HL-60 (cell line): ENCODE measurements around the gene TH.
"Not testable (repeated sequence)": the region's sequence is repeated elsewhere in the genome, so short reads cannot be mapped to it uniquely, and the experiment has no call there.

Experiments
- DNase-seq, 2 experiments: peaks; one replicate each; pipeline ENCODE4 v3.0.0-alpha.2; 2010 to 2020; ENCODE audit warnings: low read depth in 1 of 2, low spot score in 1 of 2
- H3K27ac ChIP-seq: fragments of 250-450 bp; sonication (Bioruptor Pico); replicated peaks from 2 replicates; pipeline ENCODE4 v1.5.1; 2020; ENCODE audit warnings: mild to moderate bottlenecking, moderate library complexity
- H3K27me3 ChIP-seq: fragments of 250-450 bp; sonication (Bioruptor Pico); 2 replicates; pipeline ENCODE4 v1.5.1; 2021; ENCODE audit warnings: mild to moderate bottlenecking, moderate library complexity; ENCODE audit not compliant: insufficient read depth, poor library complexity, severe bottlenecking
- H3K4me3 ChIP-seq: replicated peaks from 2 replicates; pipeline ENCODE4 v1.5.1; 2011; ENCODE audit warnings: mild to moderate bottlenecking, control low read depth, low read length; ENCODE audit not compliant: insufficient read depth
- GABPA ChIP-seq: IDR thresholded peaks from 2 replicates; pipeline ENCODE4 v1.6.1; 2012; ENCODE audit warnings: low read depth
- POLR2AphosphoS5 ChIP-seq: IDR thresholded peaks from 2 replicates; pipeline ENCODE4 v1.6.1; 2012; ENCODE audit warnings: low read depth
- SPI1 ChIP-seq: IDR thresholded peaks from 2 replicates; pipeline ENCODE4 v1.6.1; 2012; ENCODE audit warnings: low read depth, mild to moderate bottlenecking, borderline replicate concordance
- TF ChIP-seq, protein P1 (sequence below): IDR thresholded peaks from 2 replicates; pipeline ENCODE4 v1.6.1; 2012; ENCODE audit warnings: low read depth; ENCODE audit not compliant: insufficient replicate concordance
- TF ChIP-seq, protein P2 (sequence below): IDR thresholded peaks from one replicate; pipeline ENCODE4 v1.5.1; 2011; ENCODE audit warnings: low read length, control low read depth, inconsistent platforms; ENCODE audit not compliant: insufficient read depth

Gene TH

DNA sequence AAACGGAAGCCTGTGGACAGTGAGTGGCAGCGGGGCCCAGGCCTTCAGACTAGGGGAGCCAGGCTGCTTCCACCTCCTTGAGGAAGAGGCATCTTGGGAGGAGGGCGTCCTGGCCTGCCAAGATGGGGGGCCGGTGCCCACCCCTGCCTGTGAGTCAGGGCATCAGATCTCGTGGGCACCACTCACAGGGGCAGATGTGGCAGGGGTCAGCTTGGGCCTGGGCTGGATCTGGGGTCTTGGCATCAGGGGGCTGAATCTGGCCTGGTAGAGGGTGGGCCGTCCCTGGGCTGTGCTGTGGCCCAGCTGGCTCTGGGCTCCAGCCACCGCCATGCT, 24.1 kb upstream of the TH start:
- Histone ChIP-seq H3K4me3 (no peak overlapping the region), H3K27ac (no peak overlapping the region), H3K27me3 (no peaks in the 10 kb centered on the region)
- TF ChIP-seq GABPA (no peak), SPI1 (no peak), POLR2AphosphoS5 (no peak)
- TF ChIP-seq, protein P1, sequence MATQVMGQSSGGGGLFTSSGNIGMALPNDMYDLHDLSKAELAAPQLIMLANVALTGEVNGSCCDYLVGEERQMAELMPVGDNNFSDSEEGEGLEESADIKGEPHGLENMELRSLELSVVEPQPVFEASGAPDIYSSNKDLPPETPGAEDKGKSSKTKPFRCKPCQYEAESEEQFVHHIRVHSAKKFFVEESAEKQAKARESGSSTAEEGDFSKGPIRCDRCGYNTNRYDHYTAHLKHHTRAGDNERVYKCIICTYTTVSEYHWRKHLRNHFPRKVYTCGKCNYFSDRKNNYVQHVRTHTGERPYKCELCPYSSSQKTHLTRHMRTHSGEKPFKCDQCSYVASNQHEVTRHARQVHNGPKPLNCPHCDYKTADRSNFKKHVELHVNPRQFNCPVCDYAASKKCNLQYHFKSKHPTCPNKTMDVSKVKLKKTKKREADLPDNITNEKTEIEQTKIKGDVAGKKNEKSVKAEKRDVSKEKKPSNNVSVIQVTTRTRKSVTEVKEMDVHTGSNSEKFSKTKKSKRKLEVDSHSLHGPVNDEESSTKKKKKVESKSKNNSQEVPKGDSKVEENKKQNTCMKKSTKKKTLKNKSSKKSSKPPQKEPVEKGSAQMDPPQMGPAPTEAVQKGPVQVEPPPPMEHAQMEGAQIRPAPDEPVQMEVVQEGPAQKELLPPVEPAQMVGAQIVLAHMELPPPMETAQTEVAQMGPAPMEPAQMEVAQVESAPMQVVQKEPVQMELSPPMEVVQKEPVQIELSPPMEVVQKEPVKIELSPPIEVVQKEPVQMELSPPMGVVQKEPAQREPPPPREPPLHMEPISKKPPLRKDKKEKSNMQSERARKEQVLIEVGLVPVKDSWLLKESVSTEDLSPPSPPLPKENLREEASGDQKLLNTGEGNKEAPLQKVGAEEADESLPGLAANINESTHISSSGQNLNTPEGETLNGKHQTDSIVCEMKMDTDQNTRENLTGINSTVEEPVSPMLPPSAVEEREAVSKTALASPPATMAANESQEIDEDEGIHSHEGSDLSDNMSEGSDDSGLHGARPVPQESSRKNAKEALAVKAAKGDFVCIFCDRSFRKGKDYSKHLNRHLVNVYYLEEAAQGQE, result no peak
- TF ChIP-seq, protein P2, sequence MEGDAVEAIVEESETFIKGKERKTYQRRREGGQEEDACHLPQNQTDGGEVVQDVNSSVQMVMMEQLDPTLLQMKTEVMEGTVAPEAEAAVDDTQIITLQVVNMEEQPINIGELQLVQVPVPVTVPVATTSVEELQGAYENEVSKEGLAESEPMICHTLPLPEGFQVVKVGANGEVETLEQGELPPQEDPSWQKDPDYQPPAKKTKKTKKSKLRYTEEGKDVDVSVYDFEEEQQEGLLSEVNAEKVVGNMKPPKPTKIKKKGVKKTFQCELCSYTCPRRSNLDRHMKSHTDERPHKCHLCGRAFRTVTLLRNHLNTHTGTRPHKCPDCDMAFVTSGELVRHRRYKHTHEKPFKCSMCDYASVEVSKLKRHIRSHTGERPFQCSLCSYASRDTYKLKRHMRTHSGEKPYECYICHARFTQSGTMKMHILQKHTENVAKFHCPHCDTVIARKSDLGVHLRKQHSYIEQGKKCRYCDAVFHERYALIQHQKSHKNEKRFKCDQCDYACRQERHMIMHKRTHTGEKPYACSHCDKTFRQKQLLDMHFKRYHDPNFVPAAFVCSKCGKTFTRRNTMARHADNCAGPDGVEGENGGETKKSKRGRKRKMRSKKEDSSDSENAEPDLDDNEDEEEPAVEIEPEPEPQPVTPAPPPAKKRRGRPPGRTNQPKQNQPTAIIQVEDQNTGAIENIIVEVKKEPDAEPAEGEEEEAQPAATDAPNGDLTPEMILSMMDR, result no peak
- no peak for DNase-seq

DNA sequence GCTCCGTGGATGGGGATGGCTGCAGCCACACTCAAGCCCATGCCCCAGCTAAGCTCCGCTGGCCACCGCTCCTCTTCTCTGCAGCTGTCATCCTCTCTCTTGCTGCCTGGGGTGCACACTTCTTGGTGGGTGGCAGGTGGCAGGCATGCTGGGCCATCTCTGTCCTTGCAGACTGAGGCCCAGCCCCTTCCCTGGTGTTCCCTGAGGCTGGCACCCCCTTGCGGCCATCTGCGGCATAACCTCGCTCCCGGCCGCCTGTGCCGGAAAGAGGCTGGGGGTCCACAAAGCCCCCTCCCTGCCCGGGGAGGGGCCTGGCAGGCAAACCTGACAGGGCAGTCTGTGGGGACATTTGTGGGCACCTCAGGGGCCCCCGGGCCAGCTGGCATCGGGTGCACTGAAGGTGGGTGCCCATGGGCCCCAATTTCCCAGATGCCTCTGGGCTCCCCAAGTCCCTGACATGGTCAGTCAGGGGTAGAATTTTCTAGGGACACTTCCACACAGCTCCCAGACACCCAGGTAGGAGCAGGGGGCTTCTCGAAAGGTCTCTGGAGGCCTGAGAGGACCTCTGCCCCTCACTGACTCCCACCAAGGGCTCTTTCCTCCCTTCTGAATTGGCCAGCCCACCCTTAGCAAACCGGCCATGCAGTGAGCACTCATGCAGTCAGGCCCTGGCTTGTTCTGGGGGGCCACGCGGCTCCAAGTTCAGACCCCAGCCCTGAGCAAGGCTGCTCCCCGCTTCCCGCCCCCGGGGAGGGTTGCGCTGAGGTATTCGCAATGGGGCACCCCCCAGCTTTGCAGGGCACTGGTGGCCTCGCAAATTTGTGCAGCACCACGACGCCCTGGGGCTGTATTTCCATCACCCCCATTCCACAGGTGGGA, 23.5 kb upstream of the TH start:
- TF ChIP-seq, protein P2, result peak; percentile 82
- TF ChIP-seq GABPA, result no peak
- Histone ChIP-seq H3K27ac (no peak overlapping the region), H3K27me3 (no peaks in the 10 kb centered on the region), H3K4me3 (no peak overlapping the region)
- peak in 1 of 2 experiments; percentile 23 for DNase-seq

DNA sequence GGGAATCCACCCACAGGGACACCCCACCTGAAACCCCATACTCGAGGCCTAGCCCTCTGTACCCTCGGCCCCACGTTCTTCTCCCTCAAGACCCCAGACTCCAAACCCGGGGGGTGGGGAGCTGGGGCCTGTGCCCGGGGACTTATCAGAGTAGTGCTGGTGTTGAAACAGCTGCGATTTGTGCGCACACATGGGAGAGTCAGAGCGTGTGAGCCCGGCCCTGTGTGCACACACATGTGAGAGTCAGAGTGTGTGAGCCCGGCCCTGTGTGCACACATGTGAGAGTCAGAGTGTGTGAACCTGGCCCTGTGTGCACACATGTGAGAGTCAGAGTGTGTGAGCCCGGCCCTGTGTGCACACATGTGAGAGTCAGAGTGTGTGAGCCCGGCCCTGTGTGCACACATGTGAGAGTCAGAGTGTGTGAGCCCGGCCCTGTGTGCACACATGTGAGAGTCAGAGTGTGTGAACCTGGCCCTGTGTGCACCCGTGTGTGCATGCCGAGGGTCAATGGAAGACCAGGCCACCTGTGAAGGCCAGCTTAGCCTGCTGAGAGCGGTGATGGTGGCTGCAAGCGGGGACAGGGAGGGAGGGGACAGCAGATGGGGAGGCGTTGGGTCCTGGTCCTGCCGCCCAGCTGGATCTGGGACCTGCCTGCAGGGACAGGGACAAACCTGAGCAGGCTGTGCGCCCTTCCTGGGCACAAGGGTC, 22.4 kb upstream of the TH start:
- DNase-seq, H3K4me3 ChIP-seq, H3K27me3 ChIP-seq, H3K27ac ChIP-seq: not testable (repeated sequence)

DNA sequence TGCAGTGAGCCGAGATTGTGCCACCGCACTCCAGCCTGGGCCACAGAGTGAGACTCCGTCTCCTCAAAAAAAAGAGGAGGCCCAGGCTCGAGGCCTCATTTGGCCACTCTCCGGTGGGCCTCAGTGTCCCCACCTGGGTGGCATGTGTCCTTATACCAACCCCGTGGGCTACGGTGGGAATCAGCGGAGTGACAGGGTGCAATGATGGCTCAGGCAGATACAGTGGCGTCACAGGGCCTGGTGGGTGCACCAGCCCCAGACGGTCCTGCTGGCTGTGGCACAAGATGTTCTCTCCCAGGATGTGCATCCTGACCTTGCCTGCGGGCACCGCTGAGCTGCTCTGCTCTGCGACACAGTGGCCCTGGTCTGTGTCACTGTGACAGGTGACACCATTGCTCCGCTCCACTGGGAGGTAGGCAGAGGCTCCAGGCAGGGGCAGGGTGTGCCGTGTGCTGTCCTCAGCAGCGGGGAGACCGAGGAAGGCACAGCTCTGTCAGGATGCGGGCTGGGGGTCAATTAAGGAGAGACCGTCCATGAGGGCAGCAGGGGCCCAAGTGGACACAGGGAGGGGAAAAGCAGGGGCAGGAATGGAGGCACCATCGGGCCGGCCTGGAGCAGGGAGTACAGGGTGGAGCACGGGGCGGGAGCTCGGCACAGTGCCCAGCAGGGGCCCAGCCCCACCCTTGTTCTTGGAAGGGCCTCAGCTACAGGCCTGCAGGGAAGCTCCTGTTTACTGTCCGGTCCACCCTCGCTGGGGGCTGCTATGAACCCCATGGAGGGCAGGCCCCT, 21.7 kb upstream of the TH start:
- DNase-seq, result no peak
- Histone ChIP-seq H3K4me3 (no peak overlapping the region), H3K27ac (no peak overlapping the region), H3K27me3 (no peaks in the 10 kb centered on the region)
- TF ChIP-seq, protein P2, result no peak
- TF ChIP-seq, protein P1, result no peak
- TF ChIP-seq POLR2AphosphoS5 (no peak), SPI1 (no peak), GABPA (no peak)
